BJ (cell line): Measurements from ENCODE around the gene ADD3. TPM values are rescaled to one million over a fixed set of nuclear protein-coding genes. Genes with fewer than 3 reads are reported as not detected.

Experiments
- CTCF ChIA-PET: fragments of 350-600 bp; formaldehyde crosslinking; extraction: SDS; loops from one replicate; lab custom pipeline; 2021; ENCODE audit warnings: antibody characterized with exemption, inconsistent platforms; lab: Yijun Ruan, JAX
- POLR2A ChIA-PET: fragments of 300-600 bp; sonication (Branson Sonifier 250); formaldehyde crosslinking; extraction: SDS; loops from one replicate; lab custom pipeline; 2021; ENCODE audit warnings: antibody characterized with exemption; lab: Charles Lee
- DNase-seq: peaks from one replicate; pipeline ENCODE4 v3.0.0-alpha.2; 2011; ENCODE audit warnings: low read depth
- H3K27me3 ChIP-seq: 2 replicates; pipeline ENCODE4 v1.6.0; 2011; ENCODE audit warnings: low read length; ENCODE audit not compliant: control insufficient read depth, insufficient read depth
- H3K36me3 ChIP-seq: 2 replicates; pipeline ENCODE4 v1.5.1; 2011; ENCODE audit warnings: low read length; ENCODE audit not compliant: control insufficient read depth, insufficient read depth
- H3K4me3 ChIP-seq: 2 replicates; pipeline ENCODE4 v1.5.1; 2011; ENCODE audit warnings: low read depth, mild to moderate bottlenecking, control low read depth, low read length
- polyA plus RNA-seq: library from polyadenylated mRNA; depleted of rRNA; stranded (reverse); fragments of >200 nt; gene quantifications from 2 replicates; pipeline ENCODE4 v1.2.3, GENCODE V29; 2011
- TF ChIP-seq, protein P1 (sequence below): IDR thresholded peaks from 2 replicates; pipeline ENCODE4 v1.5.1; 2011; ENCODE audit warnings: low read depth, mild to moderate bottlenecking, control low read depth, inconsistent platforms, low read length, moderate library complexity; ENCODE audit not compliant: insufficient read depth

The ADD3 gene
- polyA plus RNA-seq, 1 experiment: 52.0 TPM

DNA sequence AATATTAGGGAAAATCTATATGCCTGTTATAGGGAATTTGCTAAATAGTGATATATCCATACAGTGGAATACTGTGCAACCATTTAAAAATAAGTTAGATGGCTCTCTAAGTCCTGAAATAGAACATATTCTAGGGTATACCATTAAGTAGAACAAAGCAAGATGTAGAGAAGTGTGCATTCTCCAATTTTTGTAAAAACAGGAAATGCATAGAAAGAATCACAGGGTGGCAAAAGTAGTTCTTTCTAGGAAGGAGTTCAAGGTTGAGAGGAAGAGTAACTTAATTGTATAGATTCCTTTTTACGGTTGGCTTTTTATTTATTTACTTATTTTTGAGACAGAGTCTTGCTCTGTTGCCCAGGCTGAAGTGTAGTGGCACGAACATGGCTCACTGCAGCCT is 43.7 kb downstream of the ADD3 start:
- POLR2A ChIA-PET: no interaction called here
- no peaks in the 10 kb centered on the region for H3K36me3 ChIP-seq
- H3K27me3 ChIP-seq: no peaks in the 10 kb centered on the region
- no peak for DNase-seq
- TF ChIP-seq, protein P1, sequence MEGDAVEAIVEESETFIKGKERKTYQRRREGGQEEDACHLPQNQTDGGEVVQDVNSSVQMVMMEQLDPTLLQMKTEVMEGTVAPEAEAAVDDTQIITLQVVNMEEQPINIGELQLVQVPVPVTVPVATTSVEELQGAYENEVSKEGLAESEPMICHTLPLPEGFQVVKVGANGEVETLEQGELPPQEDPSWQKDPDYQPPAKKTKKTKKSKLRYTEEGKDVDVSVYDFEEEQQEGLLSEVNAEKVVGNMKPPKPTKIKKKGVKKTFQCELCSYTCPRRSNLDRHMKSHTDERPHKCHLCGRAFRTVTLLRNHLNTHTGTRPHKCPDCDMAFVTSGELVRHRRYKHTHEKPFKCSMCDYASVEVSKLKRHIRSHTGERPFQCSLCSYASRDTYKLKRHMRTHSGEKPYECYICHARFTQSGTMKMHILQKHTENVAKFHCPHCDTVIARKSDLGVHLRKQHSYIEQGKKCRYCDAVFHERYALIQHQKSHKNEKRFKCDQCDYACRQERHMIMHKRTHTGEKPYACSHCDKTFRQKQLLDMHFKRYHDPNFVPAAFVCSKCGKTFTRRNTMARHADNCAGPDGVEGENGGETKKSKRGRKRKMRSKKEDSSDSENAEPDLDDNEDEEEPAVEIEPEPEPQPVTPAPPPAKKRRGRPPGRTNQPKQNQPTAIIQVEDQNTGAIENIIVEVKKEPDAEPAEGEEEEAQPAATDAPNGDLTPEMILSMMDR: no peak
- H3K4me3 ChIP-seq: no peak overlapping the region
- CTCF ChIA-PET: no interaction called here

DNA sequence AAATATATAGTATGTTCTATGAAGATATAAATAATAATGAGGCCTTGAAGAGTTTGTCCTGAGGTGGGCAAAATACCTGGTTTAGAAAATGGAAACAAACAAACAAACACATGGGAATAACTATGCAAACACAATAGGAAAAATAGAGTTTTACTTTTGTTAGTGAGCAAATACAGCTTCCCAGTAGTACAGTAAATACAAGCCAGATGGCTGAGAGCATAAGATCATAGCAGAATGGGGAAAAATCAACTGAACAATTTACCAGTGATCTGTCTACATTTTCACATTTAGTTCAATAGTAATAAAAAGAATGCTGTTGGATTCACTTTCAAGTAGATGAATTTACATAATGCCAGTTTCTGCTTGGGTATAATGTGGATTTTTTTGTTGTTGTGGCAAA is 45.1 kb downstream of the ADD3 start:
- ChIA-PET POLR2A (interaction anchor here (0.6 kb wide), 1 partner anchor 56 kb away, joined by 3 read pairs; no protein-coding TSS in a partner anchor), CTCF (interaction anchor here (0.8 to 1.4 kb wide), 3 partner anchors 19 to 169 kb away, joined by 3 read pairs; no protein-coding TSS in a partner anchor)
- DNase-seq: no peak

DNA sequence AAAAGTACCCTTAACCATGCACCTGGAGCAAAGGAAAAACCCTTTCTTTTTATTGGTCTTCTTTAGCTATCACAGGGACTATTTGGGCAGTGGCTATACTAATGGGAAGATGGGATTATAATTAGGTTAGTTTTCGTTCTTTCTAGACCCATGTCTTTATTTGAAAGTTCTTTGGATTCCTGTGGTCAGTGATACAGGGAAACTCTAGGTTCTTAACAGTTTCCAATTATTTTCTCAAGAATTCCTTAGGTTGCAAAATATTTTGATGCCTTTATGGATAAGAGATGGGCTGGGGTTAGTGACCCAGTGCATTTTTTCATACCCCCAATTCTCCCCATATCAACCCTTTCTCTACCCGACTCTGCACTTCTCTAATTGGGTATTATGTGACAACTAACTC is 49.0 kb downstream of the ADD3 start:
- ChIA-PET CTCF (interaction anchor here (1.6 kb wide), 2 partner anchors 13 to 92 kb away, joined by 3 to 5 read pairs; no protein-coding TSS in a partner anchor), POLR2A (no interaction called here)
- TF ChIP-seq, protein P1: no peak
- Histone ChIP-seq H3K36me3 (no peaks in the 10 kb centered on the region), H3K27me3 (no peaks in the 10 kb centered on the region), H3K4me3 (no peak overlapping the region)
- peak; percentile 51 for DNase-seq

More for the DNA sequence above, 45.1 kb downstream of the ADD3 start:
- Histone ChIP-seq H3K4me3 (no peak overlapping the region), H3K27me3 (no peaks in the 10 kb centered on the region), H3K36me3 (no peaks in the 10 kb centered on the region)
- TF ChIP-seq, protein P1: no peak

DNA sequence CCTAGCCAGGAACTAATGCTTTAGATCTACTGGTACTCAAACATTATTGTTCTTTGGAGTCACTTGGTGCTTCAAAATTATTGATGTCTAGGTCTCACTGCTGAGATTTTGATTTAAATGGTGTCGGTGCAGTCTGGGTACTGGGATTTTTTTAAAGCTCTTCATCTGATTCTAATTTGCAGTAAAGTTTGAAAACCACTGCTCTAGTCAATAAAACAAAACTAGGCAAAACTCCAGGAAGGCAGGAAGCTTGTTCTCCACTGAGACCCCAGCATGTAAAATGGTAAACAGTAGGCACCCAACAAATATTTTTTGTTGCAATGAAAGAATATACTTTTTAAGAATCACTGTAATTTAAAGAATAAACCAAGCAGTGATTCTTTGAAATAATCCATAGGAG is 49.7 kb downstream of the ADD3 start:
- H3K4me3 ChIP-seq: no peak overlapping the region
- TF ChIP-seq, protein P1: no peak
- H3K36me3 ChIP-seq: no peaks in the 10 kb centered on the region
- ChIA-PET CTCF (interaction anchor here (0.6 to 1.6 kb wide), 4 partner anchors 14 to 92 kb away, joined by 3 to 5 read pairs (median 3); no protein-coding TSS in a partner anchor), POLR2A (interaction anchor here (1.2 kb wide), 1 partner anchor 17 kb away, joined by 3 read pairs; no protein-coding TSS in a partner anchor)
- peak; percentile 44 for DNase-seq
- no peaks in the 10 kb centered on the region for H3K27me3 ChIP-seq

DNA sequence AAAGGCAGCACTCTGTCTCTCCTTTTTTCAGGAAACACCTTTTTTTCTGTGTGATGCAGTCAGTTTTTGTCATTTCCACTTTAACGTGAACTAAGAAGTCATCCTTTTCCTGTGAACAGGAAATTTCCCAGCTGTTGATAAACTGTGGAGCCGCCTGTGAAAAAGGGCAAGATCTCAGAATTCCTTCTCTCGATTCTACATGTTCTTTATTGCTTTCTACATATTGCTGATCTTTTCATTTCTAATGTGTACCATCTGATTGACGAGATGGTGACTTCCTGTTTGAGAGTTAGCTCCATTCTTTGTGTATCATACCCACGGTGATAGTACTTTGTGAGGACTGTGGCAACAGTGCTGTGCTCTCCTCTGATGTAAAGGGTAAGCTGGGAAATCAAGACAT is 50.4 kb downstream of the ADD3 start:
- H3K36me3 ChIP-seq: no peaks in the 10 kb centered on the region
- H3K4me3 ChIP-seq: no peak overlapping the region
- no peaks in the 10 kb centered on the region for H3K27me3 ChIP-seq
- POLR2A ChIA-PET: interaction anchor here (1.2 kb wide), 1 partner anchor 17 kb away, joined by 3 read pairs; no protein-coding TSS in a partner anchor
- TF ChIP-seq, protein P1: no peak
- no peak for DNase-seq
- CTCF ChIA-PET: interaction anchor here (1.1 to 1.6 kb wide), 4 partner anchors 10 to 93 kb away, joined by 3 to 5 read pairs (median 4); no protein-coding TSS in a partner anchor
